GM19452 (cell line): ENCODE results near the gene OR10G2.

ENCODE experiments used
- ATAC-seq: cut with Tn5 transposase; IDR thresholded peaks from one replicate; pipeline ENCODE4 v1.9.1; 2021; ENCODE audit not compliant: unreplicated experiment

The OR10G2 gene

GRCh38 chr14:21589317-21589716 lies 45.4 kb downstream of the OR10G2 start:
- ATAC-seq, result no peak
